SK-N-SH (cell line): ENCODE data around the gene FYN. TPM values are rescaled to one million over a fixed set of nuclear protein-coding genes. Genes with fewer than 3 reads are reported as not detected.

Source experiments
- CTCF ChIA-PET: fragments of 300-600, 350-600 bp; formaldehyde crosslinking; extraction: SDS; loops from one replicate; lab custom pipeline; 2021; lab: Yijun Ruan, JAX
- POLR2A ChIA-PET: fragments of 350-600 bp; sonication (Branson Sonifier 250); formaldehyde crosslinking; extraction: SDS; loops from one replicate; lab custom pipeline; 2020; ENCODE audit warnings: antibody characterized with exemption, inconsistent platforms; lab: Yijun Ruan, JAX
- DNase-seq: peaks from one replicate; pipeline ENCODE4 v3.0.0; 2012
- H2AFZ ChIP-seq: fragments of 200-600 bp; sonication (generic); 2 replicates; pipeline ENCODE4 v1.8.1; 2016; ENCODE audit warnings: antibody characterized with exemption, mild to moderate bottlenecking, low read depth
- H3F3A ChIP-seq: fragments of 200-600 bp; sonication (generic); replicated peaks from 2 replicates; pipeline ENCODE3; 2016; ENCODE audit warnings: antibody characterized with exemption, mild to moderate bottlenecking; ENCODE audit not compliant: insufficient read depth
- H3K27ac ChIP-seq, 2 experiments: fragments of 200-500 bp in 1 of 2; fragments of 200-600 bp in 1 of 2; sonication (Bioruptor generic) in 1 of 2; sonication (generic), shearing (Covaris generic) in 1 of 2; 2 replicates each; pipeline versions ENCODE4 v1.5.1 to v1.6.1; 2014 to 2016; ENCODE audit warnings: low read depth in 2 of 2, inconsistent platforms in 1 of 2, low read length in 1 of 2, mild to moderate bottlenecking in 1 of 2, mixed read lengths in 1 of 2
- H3K27me3 ChIP-seq: fragments of 200-600 bp; sonication (generic), shearing (Covaris generic); 2 replicates; pipeline ENCODE4 v1.6.1; 2016; ENCODE audit warnings: mixed run types; ENCODE audit not compliant: insufficient read depth
- H3K36me3 ChIP-seq, 2 experiments: fragments of 200-500 bp in 1 of 2; fragments of 200-600 bp in 1 of 2; sonication (Bioruptor generic) in 1 of 2; sonication (generic) in 1 of 2; replicated peaks in 1 of 2; 2 replicates each; pipeline versions ENCODE3 to v1.5.1; 2014 to 2016; ENCODE audit warnings: low read length in 1 of 2, mild to moderate bottlenecking in 1 of 2; ENCODE audit not compliant: insufficient read depth in 2 of 2, control insufficient read depth in 1 of 2
- H3K4me1 ChIP-seq, 2 experiments: fragments of 200-500 bp in 1 of 2; fragments of 200-600 bp in 1 of 2; sonication (Bioruptor generic) in 1 of 2; sonication (generic), shearing (Covaris generic) in 1 of 2; 2 replicates each; pipeline versions ENCODE4 v1.5.1 to v1.6.1; 2014 to 2016; ENCODE audit warnings: low read depth in 1 of 2, low read length in 1 of 2, mixed run types in 1 of 2; ENCODE audit not compliant: insufficient read depth in 2 of 2, control insufficient read depth in 1 of 2
- H3K4me2 ChIP-seq: fragments of 200-600 bp; sonication (generic), shearing (Covaris generic); 2 replicates; pipeline ENCODE4 v1.6.1; 2017; ENCODE audit warnings: mixed run types
- H3K4me3 ChIP-seq, 2 experiments: fragments of 200-500 bp in 1 of 2; fragments of 200-600 bp in 1 of 2; sonication (Bioruptor generic) in 1 of 2; sonication (generic), shearing (Covaris generic) in 1 of 2; 2 replicates each; pipeline versions ENCODE4 v1.5.1 to v1.8.1; 2014 to 2016; ENCODE audit warnings: low read depth in 2 of 2, inconsistent platforms in 1 of 2, low read length in 1 of 2, mild to moderate bottlenecking in 1 of 2, mixed read lengths in 1 of 2, moderate library complexity in 1 of 2
- H3K79me2 ChIP-seq: fragments of 200-600 bp; sonication (generic); 2 replicates; pipeline ENCODE4 v1.8.1; 2017; ENCODE audit warnings: mild to moderate bottlenecking; ENCODE audit not compliant: insufficient read depth
- H3K9ac ChIP-seq: fragments of 200-600 bp; sonication (generic); 2 replicates; pipeline ENCODE4 v1.6.1; 2017; ENCODE audit warnings: mixed run types
- H3K9me2 ChIP-seq: fragments of 200-600 bp; sonication (generic); 2 replicates; pipeline ENCODE4 v1.6.1; 2017; ENCODE audit warnings: mixed run types
- H3K9me3 ChIP-seq: fragments of 200-600 bp; sonication (generic); 2 replicates; pipeline ENCODE4 v1.6.1; 2017; ENCODE audit warnings: mixed run types, mild to moderate bottlenecking, moderate library complexity
- H4K20me1 ChIP-seq: fragments of 200-600 bp; sonication (generic); 2 replicates; pipeline ENCODE4 v1.6.1; 2017; ENCODE audit warnings: mild to moderate bottlenecking, mixed run types; ENCODE audit not compliant: insufficient read depth
- CTCF ChIP-seq: fragments of 200-600 bp; sonication (generic); IDR thresholded peaks from 2 replicates; pipeline ENCODE4 v1.6.1; 2017; ENCODE audit warnings: antibody characterized with exemption, mild to moderate bottlenecking, moderate library complexity
- ELF1 ChIP-seq: IDR thresholded peaks from 2 replicates; pipeline ENCODE4 v1.4.0; 2012
- EZH2phosphoT487 ChIP-seq: fragments of 200-600 bp; sonication (generic); IDR thresholded peaks from 2 replicates; pipeline ENCODE4 v1.6.1; 2017; ENCODE audit warnings: low read depth, mixed run types, mild to moderate bottlenecking, antibody characterized with exemption, moderate library complexity, borderline replicate concordance
- FOXJ3 ChIP-seq: sonication (generic); formaldehyde crosslinking; IDR thresholded peaks from 2 replicates; pipeline ENCODE4 v1.5.1; 2020; ENCODE audit warnings: mild to moderate bottlenecking, missing genetic modification reagents
- FOXM1 ChIP-seq: IDR thresholded peaks from 2 replicates; pipeline ENCODE4 v1.4.0; 2012; ENCODE audit warnings: low read depth, mild to moderate bottlenecking
- GABPA ChIP-seq: IDR thresholded peaks from 2 replicates; pipeline ENCODE4 v1.4.0; 2012; ENCODE audit warnings: low read depth, mild to moderate bottlenecking
- GATA2 ChIP-seq: sonication (generic); formaldehyde crosslinking; IDR thresholded peaks from 2 replicates; pipeline ENCODE4 v1.5.0; 2020; ENCODE audit warnings: mild to moderate bottlenecking, missing genetic modification reagents
- JUND ChIP-seq: IDR thresholded peaks from 2 replicates; pipeline ENCODE4 v1.4.0; 2012
- MXI1 ChIP-seq: IDR thresholded peaks from 2 replicates; pipeline ENCODE4 v1.6.1; 2012; ENCODE audit warnings: mild to moderate bottlenecking, low read depth, low read length, improper control_type of control experiment
- NFIC ChIP-seq: IDR thresholded peaks from 2 replicates; pipeline ENCODE4 v1.4.0; 2012; ENCODE audit warnings: borderline replicate concordance
- PBX3 ChIP-seq: IDR thresholded peaks from 2 replicates; pipeline ENCODE4; 2012
- RAD21 ChIP-seq: IDR thresholded peaks from 2 replicates; pipeline ENCODE4 v1.6.1; 2012; ENCODE audit warnings: mild to moderate bottlenecking, low read length
- RFX5 ChIP-seq: IDR thresholded peaks from 2 replicates; pipeline ENCODE4 v1.6.1; 2012; ENCODE audit warnings: mild to moderate bottlenecking, improper control_type of control experiment, low read length
- SIN3A ChIP-seq: IDR thresholded peaks from 2 replicates; pipeline ENCODE4 v1.6.1; 2012; ENCODE audit warnings: low read depth, mild to moderate bottlenecking, low read length, moderate library complexity, borderline replicate concordance
- SMC3 ChIP-seq: IDR thresholded peaks from 2 replicates; pipeline ENCODE4 v1.6.1; 2012; ENCODE audit warnings: low read depth, low read length, improper control_type of control experiment
- TAF1 ChIP-seq: IDR thresholded peaks from 2 replicates; pipeline ENCODE4 v1.6.1; 2012; ENCODE audit warnings: low read depth, mild to moderate bottlenecking, low read length, moderate library complexity, borderline replicate concordance
- TCF12 ChIP-seq: IDR thresholded peaks from 2 replicates; pipeline ENCODE4 v1.4.0; 2012
- TEAD4 ChIP-seq: IDR thresholded peaks from 2 replicates; pipeline ENCODE4 v1.4.0; 2012; ENCODE audit warnings: mild to moderate bottlenecking, borderline replicate concordance; ENCODE audit not compliant: insufficient read depth
- USF1 ChIP-seq: IDR thresholded peaks from 2 replicates; pipeline ENCODE4 v1.4.0; 2012; ENCODE audit warnings: low read depth, borderline replicate concordance
- USF2 ChIP-seq: fragments of 150-350 bp; IDR thresholded peaks from 2 replicates; pipeline ENCODE4 v1.6.1; 2017; ENCODE audit warnings: antibody characterized with exemption, low read length, low read depth, borderline replicate concordance
- ZBTB33 ChIP-seq: IDR thresholded peaks from 2 replicates; pipeline ENCODE4 v1.4.0; 2012; ENCODE audit warnings: low read depth, borderline replicate concordance
- WGBS: methylation state at CpG from one replicate; pipeline ENCODE4 v1.1.6; 2017; ENCODE audit warnings: low lambda C conversion rate; 5-methylcytosine and 5-hydroxymethylcytosine counted together
- polyA plus RNA-seq, 3 experiments: library from polyadenylated mRNA; depleted of rRNA; stranded (reverse); fragments of >200 nt; gene quantifications; 2 replicates each; pipeline ENCODE4 v1.2.3, GENCODE V29; 2012

FYN gene
- polyA plus RNA-seq, 1 of the 3 experiments (the other 2 are of a cell fraction), result 31.0 TPM

GRCh38 chr6:111685526-111685925 lies 187.7 kb downstream of the FYN start:
- 88% methylated on average over 2 of the region's 2 CpGs for WGBS
- POLR2A ChIA-PET, result no interaction called here
- H3K4me3 ChIP-seq, result no peak overlapping the region
- H4K20me1 ChIP-seq, result no peaks in the 10 kb centered on the region
- H3K4me2 ChIP-seq, result no peak overlapping the region
- H3K4me1 ChIP-seq, result peaks cover 0 to 20% of the 10 kb centered on the region in 2 experiments; a peak in 2 of 4 replicates
- no peaks in the 10 kb centered on the region for H3K79me2 ChIP-seq
- H3K9me2 ChIP-seq, result no peaks in the 10 kb centered on the region
- H2AFZ ChIP-seq, result no peak overlapping the region
- H3K27ac ChIP-seq, result no peak overlapping the region; a peak in 1 of 4 replicates
- peaks cover 9 to 16% of the 10 kb centered on the region in 2 experiments for H3K36me3 ChIP-seq
- H3K27me3 ChIP-seq, result no peaks in the 10 kb centered on the region
- no peaks in the 10 kb centered on the region for H3K9me3 ChIP-seq
- H3F3A ChIP-seq, result no peaks in the 10 kb centered on the region
- no peak overlapping the region for H3K9ac ChIP-seq
- DNase-seq, result no peak
- TF ChIP-seq GABPA (no peak), SIN3A (no peak), NFIC (no peak), CTCF (no peak), USF1 (no peak), TAF1 (no peak), TEAD4 (no peak), MXI1 (no peak), USF2 (no peak), FOXJ3 (CRISPR knock-in tag) (no peak), RFX5 (no peak), ELF1 (no peak)
- CTCF ChIA-PET, result interaction anchor here (0.9 to 2.1 kb wide), 4 partner anchors 11 to 427 kb away, joined by 3 to 5 read pairs (median 4); no protein-coding TSS in a partner anchor

- Histone ChIP-seq H3K36me3 (peaks cover 9 to 15% of the 10 kb centered on the region in 2 experiments), H3K27me3 (no peaks in the 10 kb centered on the region), H3K4me1 (peaks cover 0 to 17% of the 10 kb centered on the region in 2 experiments; a peak in 2 of 4 replicates), H3K9ac (no peak overlapping the region), H3F3A (no peaks in the 10 kb centered on the region), H3K4me2 (no peak overlapping the region), H3K9me2 (no peaks in the 10 kb centered on the region), H4K20me1 (no peaks in the 10 kb centered on the region), H3K27ac (no peak overlapping the region), H3K79me2 (no peaks in the 10 kb centered on the region), H3K4me3 (no peak overlapping the region), H3K9me3 (no peaks in the 10 kb centered on the region), H2AFZ (no peak overlapping the region)
- no peak for DNase-seq
- POLR2A ChIA-PET, result no interaction called here
- CTCF ChIA-PET, result interaction anchor here (1.1 kb wide), 1 partner anchor 10 kb away, joined by 4 read pairs; no protein-coding TSS in a partner anchor
- WGBS, result 86% methylated on average over 6 of the region's 7 CpGs
- no peak for TF ChIP-seq RAD21
- TF ChIP-seq PBX3, result no peak
- no peak for TF ChIP-seq TEAD4
- no peak for TF ChIP-seq FOXM1
- no peak for TF ChIP-seq ELF1
- TF ChIP-seq GABPA, result no peak
- no peak for TF ChIP-seq USF2
- TF ChIP-seq SIN3A, result no peak
- no peak for TF ChIP-seq TCF12
- no peak for TF ChIP-seq ZBTB33
- TF ChIP-seq SMC3, result no peak
- no peak for TF ChIP-seq GATA2 (CRISPR knock-in tag)
- no peak for TF ChIP-seq EZH2phosphoT487
- no peak for TF ChIP-seq JUND
These were observed 188.2 kb downstream of the FYN start for GRCh38 chr6:111685058-111685457.
